Measurements from ENCODE around the gene GPR183. TPM values are rescaled to one million over a fixed set of nuclear protein-coding genes. Genes with fewer than 3 reads are reported as not detected.
"Not testable (repeated sequence)": the region's sequence is repeated elsewhere in the genome, so short reads cannot be mapped to it uniquely, and the experiment has no call there.

GPR183 gene
- total and polyA plus RNA-seq, 2 experiments from 2014 or later, result 0.25 TPM; not detected in 1

GRCh38 chr13:99250982-99251825 lies 56.0 kb downstream of the GPR183 start:
- no peaks in the 10 kb centered on the region for H4K20me1 ChIP-seq (ENCODE audit: insufficient read depth)
- no peak overlapping the region for H3K4me2 ChIP-seq (ENCODE audit: unreplicated experiment)
- no peak overlapping the region for H2AFZ ChIP-seq
- peaks cover 7% of the 10 kb centered on the region for H3K4me1 ChIP-seq (ENCODE audit: insufficient read depth)
- H3K4me3 ChIP-seq, result no peak overlapping the region
- TF ChIP-seq EZH2 (IDR thresholded peaks at IDR 0.05; ENCODE audit: insufficient read depth, poor library complexity, severe bottlenecking) (no peak), EZH2phosphoT487 (IDR thresholded peaks at IDR 0.05; ENCODE audit: insufficient read depth, low read depth) (no peak)
- no peaks in the 10 kb centered on the region for H3K27me3 ChIP-seq (replicated peaks; ENCODE audit: insufficient read depth)
- WGBS, 2 experiments (ENCODE audit: low coverage in 1 of 2, low lambda C conversion rate in 2 of 2, missing lambda C conversion rate in 2 of 2), result 86 to 89% methylated on average over 5 of the region's 5 CpGs
- in situ Hi-C loops (cut with MboI), result no loop called here
- H3F3A ChIP-seq (ENCODE audit: insufficient read depth), result peaks cover 2% of the 10 kb centered on the region; the same call in 1 of the 2 replicates
- no peaks in the 10 kb centered on the region for H3K9me3 ChIP-seq (ENCODE audit: low read depth)
- H3K9me2 ChIP-seq (ENCODE audit: insufficient read depth), result no peaks in the 10 kb centered on the region
- no peak overlapping the region for H3K27ac ChIP-seq
- H3K79me2 ChIP-seq (ENCODE audit: insufficient read depth), result 0 out of 2 replicates have a peak, but pooled peaks cover 8% of the 10 kb centered on the region
- H3K9ac ChIP-seq, result no peak overlapping the region
- DNase-seq, result no peak
- no peaks in the 10 kb centered on the region for H3K36me3 ChIP-seq (ENCODE audit: low read depth)

- H3K4me3 ChIP-seq; DNase-seq; H3K9me3 ChIP-seq (ENCODE audit: low read depth); H3K4me1 ChIP-seq (ENCODE audit: insufficient read depth); H3K27ac ChIP-seq; H3F3A ChIP-seq (ENCODE audit: insufficient read depth); H3K4me2 ChIP-seq (ENCODE audit: unreplicated experiment); H2AFZ ChIP-seq; H4K20me1 ChIP-seq (ENCODE audit: insufficient read depth); H3K79me2 ChIP-seq (ENCODE audit: insufficient read depth); in situ Hi-C loops (cut with MboI); H3K27me3 ChIP-seq (replicated peaks; ENCODE audit: insufficient read depth); H3K9me2 ChIP-seq (ENCODE audit: insufficient read depth); H3K9ac ChIP-seq; H3K36me3 ChIP-seq (ENCODE audit: low read depth): not testable (repeated sequence)
- 97% methylated on average over 2 of the region's 2 CpGs for WGBS, 2 experiments (ENCODE audit: low coverage in 1 of 2, low lambda C conversion rate in 2 of 2, missing lambda C conversion rate in 2 of 2)
These were observed 57.6 kb downstream of the GPR183 start for GRCh38 chr13:99249606-99250005.

- in situ Hi-C loops (cut with MboI); DNase-seq; H2AFZ ChIP-seq; H3F3A ChIP-seq (ENCODE audit: insufficient read depth); H3K4me1 ChIP-seq (ENCODE audit: insufficient read depth); H3K79me2 ChIP-seq (ENCODE audit: insufficient read depth); H3K36me3 ChIP-seq (ENCODE audit: low read depth); H3K9me2 ChIP-seq (ENCODE audit: insufficient read depth); H3K27me3 ChIP-seq (replicated peaks; ENCODE audit: insufficient read depth); H3K4me3 ChIP-seq; H3K9ac ChIP-seq; H3K9me3 ChIP-seq (ENCODE audit: low read depth); H3K27ac ChIP-seq; H3K4me2 ChIP-seq (ENCODE audit: unreplicated experiment); H4K20me1 ChIP-seq (ENCODE audit: insufficient read depth): not testable (repeated sequence)
- WGBS, 2 experiments (ENCODE audit: low coverage in 1 of 2, low lambda C conversion rate in 2 of 2, missing lambda C conversion rate in 2 of 2), result 96 to 97% methylated on average over 3 of the region's 3 CpGs
These were observed 58.0 kb downstream of the GPR183 start for GRCh38 chr13:99249178-99249577.

- no peaks in the 10 kb centered on the region for H4K20me1 ChIP-seq (ENCODE audit: insufficient read depth)
- WGBS, 2 experiments (ENCODE audit: low coverage in 1 of 2, low lambda C conversion rate in 2 of 2, missing lambda C conversion rate in 2 of 2), result 100% methylated on average over 1 of the region's 1 CpG
- in situ Hi-C loops (cut with MboI), result no loop called here
- no peak overlapping the region for H3K9ac ChIP-seq
- 0 out of 2 replicates have a peak, but pooled peaks cover 8% of the 10 kb centered on the region for H3K79me2 ChIP-seq (ENCODE audit: insufficient read depth)
- peaks cover 7% of the 10 kb centered on the region; the same call in 1 of the 2 replicates for H3F3A ChIP-seq (ENCODE audit: insufficient read depth)
- H3K27ac ChIP-seq, result 0 out of 2 replicates have a peak overlapping the region, but pooled peaks have one; percentile 4
- no peak overlapping the region for H3K4me3 ChIP-seq
- no peaks in the 10 kb centered on the region for H3K9me3 ChIP-seq (ENCODE audit: low read depth)
- peaks cover 3% of the 10 kb centered on the region; the same call in 1 of the 2 replicates for H3K36me3 ChIP-seq (ENCODE audit: low read depth)
- no peaks in the 10 kb centered on the region for H3K9me2 ChIP-seq (ENCODE audit: insufficient read depth)
- TF ChIP-seq EZH2 (IDR thresholded peaks at IDR 0.05; ENCODE audit: insufficient read depth, poor library complexity, severe bottlenecking) (no peak), EZH2phosphoT487 (IDR thresholded peaks at IDR 0.05; ENCODE audit: insufficient read depth, low read depth) (no peak)
- no peaks in the 10 kb centered on the region for H3K27me3 ChIP-seq (replicated peaks; ENCODE audit: insufficient read depth)
- H3K4me2 ChIP-seq (ENCODE audit: unreplicated experiment), result no peak overlapping the region
- DNase-seq, result peak; percentile 47
- peaks cover 8% of the 10 kb centered on the region for H3K4me1 ChIP-seq (ENCODE audit: insufficient read depth)
- no peak overlapping the region for H2AFZ ChIP-seq
These were observed 61.1 kb downstream of the GPR183 start for GRCh38 chr13:99246100-99246499.

MicroRNA genes within 50 kb of the gene (microRNA counts, 767-probe panel; counts per million panel counts)
- 447 counts per million, percentile 86 among the panel's probes with 10 or more counts for microRNA hsa-miR-623

Small RNA genes within 50 kb of the gene (microRNA-seq; reads per million reads assigned to microRNA genes)
- not detected for gene MIR623 (ENCODE audit: borderline number of aligned reads)

Small RNA genes within 50 kb of the gene (small RNA-seq; reads per million reads assigned to genes)
- gene MIR623 (ENCODE audit: low read depth, low replicate concordance), result not detected

Other genes starting within 250 kb of the GPR183 start
- gene UBAC2, start 106.5 kb downstream of the GPR183 start, total RNA-seq (2014; rRNA removed; shearing (Covaris generic)), result 44.8 and 66.1 TPM in 2 replicates
- gene UBAC2, start 106.5 kb downstream of the GPR183 start, polyA plus RNA-seq (2016; fragmentation: Nextera tagmentation; extraction: Ambion mirVana), result 95.9 and 96.5 TPM in 2 replicates
- not detected in 2 replicates for gene GPR18, start 49.0 kb downstream of the GPR183 start, total RNA-seq (2014; rRNA removed; shearing (Covaris generic))
- gene GPR18, start 49.0 kb downstream of the GPR183 start, polyA plus RNA-seq (2016; fragmentation: Nextera tagmentation; extraction: Ambion mirVana), result 0.22 and 0.46 TPM in 2 replicates
- 168 and 189 TPM in 2 replicates for gene TM9SF2, start 194.1 kb upstream of the GPR183 start, total RNA-seq (2014; rRNA removed; shearing (Covaris generic))
- gene TM9SF2, start 194.1 kb upstream of the GPR183 start, polyA plus RNA-seq (2016; fragmentation: Nextera tagmentation; extraction: Ambion mirVana), result 156 and 162 TPM in 2 replicates

Measured in GM23248 (cell line).